T-cell (primary cell): ENCODE measurements around the gene CCDC61. TPM values are rescaled to one million over a fixed set of nuclear protein-coding genes. Genes with fewer than 3 reads are reported as not detected.

Source experiments
- ATAC-seq, 4 experiments: fragments of 200-7000 bp in 3 of 4; fragments of 150-1000 bp in 1 of 4; cut with Tn5 transposase; replicated peaks in 1 of 4; 1 replicate in 3 of 4; 2 replicates in 1 of 4; pipeline ENCODE4 v1.10.0; 2021; ENCODE audit warnings: moderate library complexity in 3 of 4, mild to moderate bottlenecking in 2 of 4, moderate number of reproducible peaks in 1 of 4
- CTCF ChIA-PET, 2 donors: fragments of 300-600 bp; sonication (Branson Sonifier 250); formaldehyde crosslinking; loops; one replicate each; lab custom pipeline; 2022; ENCODE audit warnings: antibody characterized with exemption in 2 of 2; lab: Charles Lee
- POLR2A ChIA-PET, 2 donors: fragments of 300-600 bp; sonication (Branson Sonifier 250); formaldehyde crosslinking; loops; one replicate each; lab custom pipeline; 2022; ENCODE audit warnings: antibody characterized with exemption in 2 of 2; lab: Charles Lee
- DNase-seq, 35 experiments: peaks; one replicate each; pipeline versions ENCODE4 v3.0.0 to v3.0.0-alpha.2; 2013 to 2023
- H3K27ac ChIP-seq: one replicate; pipeline ENCODE4 v1.5.1; 2013; ENCODE audit warnings: low read length
- H3K27me3 ChIP-seq, 2 experiments: replicated peaks in 1 of 2; 1 replicate in 1 of 2; 2 replicates in 1 of 2; pipeline versions ENCODE4 v1.6.1 to v1.7.0; 2013; ENCODE audit warnings: low read length in 1 of 2, mixed read lengths in 1 of 2; ENCODE audit not compliant: control insufficient read depth in 2 of 2, insufficient read depth in 2 of 2; ENCODE audit errors: extremely low read depth in 1 of 2
- H3K36me3 ChIP-seq, 2 donors: 1 replicate in 1 of 2; 2 replicates in 1 of 2; pipeline versions ENCODE4 v1.6.1 to v1.7.0; 2013; ENCODE audit warnings: low read length in 1 of 2; ENCODE audit not compliant: control insufficient read depth in 2 of 2, insufficient read depth in 1 of 2; ENCODE audit errors: extremely low read depth in 1 of 2
- H3K4me1 ChIP-seq, 2 experiments: 1 replicate in 1 of 2; 2 replicates in 1 of 2; pipeline versions ENCODE4 v1.6.1 to v1.7.0; 2013; ENCODE audit warnings: low read length in 2 of 2, mixed read lengths in 1 of 2; ENCODE audit not compliant: insufficient read depth in 2 of 2, control insufficient read depth in 1 of 2; ENCODE audit errors: extremely low read depth in 1 of 2
- H3K4me3 ChIP-seq, 2 donors: 1 replicate in 1 of 2; 2 replicates in 1 of 2; pipeline versions ENCODE4 v1.5.1 to v1.7.0; 2013; ENCODE audit warnings: mild to moderate bottlenecking in 2 of 2, low read length in 1 of 2, moderate library complexity in 1 of 2; ENCODE audit not compliant: control insufficient read depth in 1 of 2; ENCODE audit errors: extremely low read depth in 1 of 2
- H3K9me3 ChIP-seq: 2 replicates; pipeline ENCODE4 v1.7.0; 2013
- H3K27ac Mint-ChIP-seq, 2 donors: one replicate each; pipeline ENCODE4 v1.8.0; 2020 to 2021; ENCODE audit warnings: mild to moderate bottlenecking in 2 of 2, mixed read lengths in 2 of 2
- H3K27me3 Mint-ChIP-seq, 2 donors: one replicate each; pipeline ENCODE4 v1.8.0; 2021 to 2022; ENCODE audit warnings: mixed read lengths in 2 of 2
- H3K36me3 Mint-ChIP-seq: one replicate; pipeline ENCODE4 v1.8.0; 2021; ENCODE audit warnings: mixed read lengths
- H3K4me1 Mint-ChIP-seq, 3 donors: one replicate each; pipeline ENCODE4 v1.8.0; 2020 to 2022; ENCODE audit warnings: mixed read lengths in 3 of 3, mild to moderate bottlenecking in 1 of 3
- H3K4me3 Mint-ChIP-seq, 3 donors: one replicate each; pipeline ENCODE4 v1.8.0; 2020 to 2022; ENCODE audit warnings: mild to moderate bottlenecking in 3 of 3, mixed read lengths in 3 of 3, moderate library complexity in 3 of 3
- H3K9me3 Mint-ChIP-seq, 3 donors: one replicate each; pipeline ENCODE4 v1.8.0; 2020 to 2022; ENCODE audit warnings: mixed read lengths in 3 of 3
- WGBS: methylation state at CpG from one replicate; pipeline ENCODE4 v1.1.5; 2013; ENCODE audit warnings: missing lambda C conversion rate; ENCODE audit not compliant: insufficient coverage; 5-methylcytosine and 5-hydroxymethylcytosine counted together
- total RNA-seq, 35 experiments: library from RNA in 6 of 35; stranded (reverse) in 6 of 35; fragments of 120-200 nt in 1 of 35; gene quantifications; one replicate each; pipeline versions ENCODE4 v1.2.1 to v1.2.4 and lab custom pipeline; 2013 to 2026

The CCDC61 gene
- total RNA-seq, 5 donors from 2014 or later (not counting 1 experiment from before 2014, with no cell fraction given): 18.3 to 42.9 (median 39.4) TPM

DNA sequence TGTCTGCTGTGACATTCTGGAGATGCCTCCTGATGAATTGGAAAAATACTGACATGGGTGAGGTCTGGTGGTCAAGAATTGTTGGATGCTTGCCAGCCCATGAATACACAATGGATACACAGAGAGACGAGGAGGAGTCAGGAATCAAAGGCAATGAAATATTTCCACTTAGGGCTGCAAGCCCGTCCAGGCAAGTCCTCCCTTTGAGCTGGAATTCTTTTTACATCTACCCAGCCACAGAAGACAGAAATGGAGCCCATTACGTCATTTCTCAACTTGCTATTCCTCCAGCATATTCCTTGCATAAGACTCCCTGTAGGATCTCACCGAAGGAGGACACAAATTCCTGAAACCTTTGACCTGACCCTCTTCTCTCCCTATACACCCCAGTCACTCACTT lies 61.3 kb downstream of the CCDC61 start:
- no peak for DNase-seq
- CTCF ChIA-PET: no interaction called here
- H3K27me3 Mint-ChIP-seq: peaks cover 51 to 54% of the 10 kb centered on the region in 2 donors

DNA sequence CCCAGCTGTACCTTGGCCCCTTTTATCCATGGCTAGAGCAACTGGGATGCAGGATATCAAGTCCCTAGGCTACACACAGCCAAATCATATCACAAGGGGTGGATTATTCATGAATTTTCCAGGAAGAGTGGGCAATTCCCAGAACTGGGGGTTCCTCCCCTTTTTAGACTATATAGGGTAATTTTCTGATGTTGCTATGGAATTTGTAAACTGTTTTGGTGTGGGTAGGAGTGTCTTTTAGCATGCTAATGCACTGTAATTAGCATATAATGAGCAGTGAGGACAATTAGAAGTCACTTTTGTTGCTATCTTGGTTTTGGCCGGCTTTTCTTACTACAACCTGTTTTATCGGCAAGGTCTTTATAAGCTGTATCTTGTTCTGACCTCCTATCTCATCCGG lies 63.5 kb downstream of the CCDC61 start:
- no peaks in the 10 kb centered on the region for H3K36me3 Mint-ChIP-seq
- H3K27me3 ChIP-seq: peaks cover 0 to 13% of the 10 kb centered on the region in 2 experiments
- no peaks in the 10 kb centered on the region for H3K9me3 ChIP-seq
- no peak overlapping the region for H3K4me3 ChIP-seq
- peaks cover 55 to 63% of the 10 kb centered on the region in 2 donors for H3K27me3 Mint-ChIP-seq
- DNase-seq (no peak), ATAC-seq (no peak)
- no peak overlapping the region for H3K27ac Mint-ChIP-seq
- H3K27ac ChIP-seq: no peak overlapping the region
- H3K36me3 ChIP-seq: no peaks in the 10 kb centered on the region
- 93% methylated on average over 3 of the region's 3 CpGs for WGBS
- peaks cover 0 to 16% (median 6%) of the 10 kb centered on the region in 3 donors for H3K9me3 Mint-ChIP-seq
- no peaks in the 10 kb centered on the region for H3K4me1 Mint-ChIP-seq
- ChIA-PET CTCF (no interaction called here), POLR2A (no interaction called here)
- no peaks in the 10 kb centered on the region for H3K4me1 ChIP-seq
- no peak overlapping the region for H3K4me3 Mint-ChIP-seq

More for the DNA sequence above, 61.3 kb downstream of the CCDC61 start:
- no peaks in the 10 kb centered on the region for H3K4me1 Mint-ChIP-seq
- H3K4me3 Mint-ChIP-seq: no peak overlapping the region
- H3K4me1 ChIP-seq: no peaks in the 10 kb centered on the region
- POLR2A ChIA-PET: no interaction called here
- no peaks in the 10 kb centered on the region for H3K36me3 ChIP-seq
- H3K36me3 Mint-ChIP-seq: no peaks in the 10 kb centered on the region
- no peaks in the 10 kb centered on the region for H3K9me3 ChIP-seq
- H3K9me3 Mint-ChIP-seq: peaks cover 0 to 12% (median 3%) of the 10 kb centered on the region in 3 donors
- H3K27me3 ChIP-seq: peaks cover 0 to 11% of the 10 kb centered on the region in 2 experiments
- ATAC-seq: no peak
- WGBS: 58% methylated on average over 3 of the region's 4 CpGs
- no peak overlapping the region for H3K4me3 ChIP-seq
- no peak overlapping the region for H3K27ac Mint-ChIP-seq
- no peak overlapping the region for H3K27ac ChIP-seq

GRCh38 chr19:46060012-46060411 lies 64.7 kb downstream of the CCDC61 start:
- Mint-ChIP-seq H3K9me3 (peaks cover 0 to 16% (median 6%) of the 10 kb centered on the region in 3 donors), H3K27ac (no peak overlapping the region), H3K36me3 (no peaks in the 10 kb centered on the region), H3K4me3 (no peak overlapping the region), H3K4me1 (no peaks in the 10 kb centered on the region), H3K27me3 (peaks cover 55 to 61% of the 10 kb centered on the region in 2 donors)
- no peaks in the 10 kb centered on the region for H3K9me3 ChIP-seq
- no peak for ATAC-seq
- CTCF ChIA-PET: interaction anchor here in 1 of 2 donors (0.6 kb wide), 1 partner anchor 26 kb away, joined by 4 read pairs; no protein-coding TSS in a partner anchor
- no peak overlapping the region for H3K27ac ChIP-seq
- no peak overlapping the region for H3K4me3 ChIP-seq
- WGBS: 86% methylated on average over 2 of the region's 2 CpGs
- H3K27me3 ChIP-seq: peaks cover 0 to 13% of the 10 kb centered on the region in 2 experiments
- no peaks in the 10 kb centered on the region for H3K4me1 ChIP-seq
- DNase-seq: no peak
- POLR2A ChIA-PET: no interaction called here
- no peaks in the 10 kb centered on the region for H3K36me3 ChIP-seq

GRCh38 chr19:46063201-46063600 lies 67.9 kb downstream of the CCDC61 start:
- H3K9me3 Mint-ChIP-seq: peaks cover 0 to 16% (median 6%) of the 10 kb centered on the region in 3 donors
- Histone ChIP-seq H3K36me3 (no peaks in the 10 kb centered on the region), H3K4me1 (no peaks in the 10 kb centered on the region), H3K27ac (no peak overlapping the region), H3K27me3 (peaks cover 0 to 17% of the 10 kb centered on the region in 2 experiments), H3K9me3 (no peaks in the 10 kb centered on the region), H3K4me3 (no peak overlapping the region)
- no peak overlapping the region for H3K27ac Mint-ChIP-seq
- DNase-seq: no peak
- CTCF ChIA-PET: no interaction called here
- no peak for ATAC-seq
- WGBS: 54% methylated on average over 2 of the region's 3 CpGs
- no peaks in the 10 kb centered on the region for H3K4me1 Mint-ChIP-seq
- H3K27me3 Mint-ChIP-seq: peaks cover 59 to 66% of the 10 kb centered on the region in 2 donors
- POLR2A ChIA-PET: no interaction called here
- H3K36me3 Mint-ChIP-seq: no peaks in the 10 kb centered on the region
- H3K4me3 Mint-ChIP-seq: no peak overlapping the region

DNA sequence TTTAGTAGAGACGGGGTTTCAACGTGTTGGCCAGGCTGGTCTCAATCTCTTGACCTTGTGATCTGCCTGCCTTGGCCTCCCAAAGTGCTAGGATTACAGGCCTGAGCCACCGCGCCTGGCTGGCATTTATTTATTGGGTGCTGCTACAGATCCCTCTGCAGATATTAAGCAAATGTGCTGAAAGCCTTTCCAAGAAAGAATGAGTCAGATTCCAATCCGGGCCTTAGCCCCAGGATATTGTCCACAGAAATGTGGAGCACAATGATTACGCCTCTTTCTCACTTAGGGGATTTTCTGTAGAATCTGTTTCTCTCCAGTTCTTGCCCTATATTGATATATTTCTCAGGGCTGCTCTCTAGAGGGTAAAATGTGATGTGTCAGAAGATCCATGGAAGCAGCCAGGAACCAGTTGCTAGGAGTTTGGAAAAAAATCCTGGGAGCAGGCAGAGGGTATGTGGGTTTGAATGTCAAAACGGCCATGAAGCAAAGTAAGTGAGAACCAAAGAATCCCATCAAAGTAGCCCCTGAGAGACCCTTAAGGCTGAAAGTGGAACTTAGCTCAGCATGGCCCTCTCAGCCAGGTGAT lies 70.3 kb downstream of the CCDC61 start:
- ChIA-PET CTCF (no interaction called here), POLR2A (no interaction called here)
- H3K36me3 Mint-ChIP-seq: no peaks in the 10 kb centered on the region
- Histone ChIP-seq H3K27me3 (peaks cover 0 to 20% of the 10 kb centered on the region in 2 experiments), H3K4me1 (no peaks in the 10 kb centered on the region), H3K27ac (no peak overlapping the region), H3K36me3 (no peaks in the 10 kb centered on the region), H3K9me3 (no peaks in the 10 kb centered on the region), H3K4me3 (no peak overlapping the region)
- peaks cover 0 to 11% (median 6%) of the 10 kb centered on the region in 3 donors for H3K9me3 Mint-ChIP-seq
- DNase-seq (no peak), ATAC-seq (no peak)
- WGBS: 74% methylated on average over 5 of the region's 7 CpGs
- peaks cover 60 to 67% of the 10 kb centered on the region in 2 donors for H3K27me3 Mint-ChIP-seq
- H3K27ac Mint-ChIP-seq: no peak overlapping the region
- H3K4me3 Mint-ChIP-seq: no peak overlapping the region
- no peaks in the 10 kb centered on the region for H3K4me1 Mint-ChIP-seq

- Mint-ChIP-seq H3K36me3 (no peaks in the 10 kb centered on the region), H3K27me3 (peaks cover 61 to 76% of the 10 kb centered on the region in 2 donors), H3K27ac (no peak overlapping the region), H3K4me3 (no peak overlapping the region), H3K9me3 (peaks cover 0 to 4% (median 3%) of the 10 kb centered on the region in 3 donors), H3K4me1 (no peaks in the 10 kb centered on the region)
- ATAC-seq: no peak
- H3K4me1 ChIP-seq: no peaks in the 10 kb centered on the region
- no peak overlapping the region for H3K27ac ChIP-seq
- no peak overlapping the region for H3K4me3 ChIP-seq
- H3K27me3 ChIP-seq: peaks cover 0 to 24% of the 10 kb centered on the region in 2 experiments
- H3K9me3 ChIP-seq: no peaks in the 10 kb centered on the region
- ChIA-PET POLR2A (no interaction called here), CTCF (no interaction called here)
- H3K36me3 ChIP-seq: no peaks in the 10 kb centered on the region
- WGBS: 83% methylated on average over 1 of the region's 1 CpG
- DNase-seq: no peak
Observed at GRCh38 chr19:46066471-46066870, 71.2 kb downstream of the CCDC61 start.
